HK-2 (cell line): ENCODE data around the gene NTRK3.

Experiments
- DNase-seq: peaks from one replicate; pipeline ENCODE4 v3.0.0-alpha.2; 2018; ENCODE audit not compliant: unreplicated experiment

Gene NTRK3

DNA sequence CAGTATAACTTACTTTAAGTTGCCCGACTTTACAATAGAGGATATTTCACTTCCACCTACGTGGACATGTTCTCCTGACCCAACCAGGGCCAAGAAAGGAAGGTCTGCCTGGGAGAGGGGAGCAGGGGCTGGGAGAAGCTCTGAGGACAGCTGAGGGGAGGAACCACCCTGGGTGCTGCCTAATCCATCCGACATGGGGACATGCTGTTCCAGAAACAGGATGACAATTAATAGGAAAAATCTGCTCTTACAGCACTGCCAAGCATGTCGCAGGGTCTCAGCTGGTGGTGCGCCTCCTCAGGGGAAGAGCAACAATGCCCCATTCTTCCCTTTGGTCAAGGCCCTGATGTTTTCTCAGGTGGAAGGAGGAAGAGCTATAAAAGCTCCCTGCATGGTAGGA is 132.3 kb downstream of the NTRK3 start:
- no peak for DNase-seq

DNA sequence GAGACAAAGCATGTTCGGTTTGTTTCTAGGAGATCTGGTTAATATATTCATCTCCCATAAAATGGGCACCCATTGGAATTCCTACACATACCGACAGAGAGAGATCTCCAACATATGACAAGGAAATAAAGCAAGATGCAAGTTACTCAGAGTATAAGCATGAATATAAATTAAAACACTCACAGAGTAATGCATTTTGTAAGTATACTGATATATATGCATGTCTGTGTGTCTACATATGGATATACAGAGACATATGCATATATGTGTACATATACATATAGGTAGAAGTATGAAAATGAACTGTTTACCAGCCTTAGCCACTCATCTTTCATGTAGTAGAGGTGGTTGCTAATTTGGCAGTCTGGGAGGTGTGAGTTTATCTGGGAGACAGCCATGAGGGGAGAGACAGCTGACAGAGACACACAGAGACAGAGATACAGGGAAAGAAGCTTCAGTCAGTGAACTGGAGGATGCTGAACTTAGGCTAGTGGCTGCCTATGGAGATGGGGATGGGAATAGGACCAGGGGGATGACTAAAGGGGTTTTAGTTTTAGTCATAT is 134.5 kb downstream of the NTRK3 start:
- no peak for DNase-seq

DNA sequence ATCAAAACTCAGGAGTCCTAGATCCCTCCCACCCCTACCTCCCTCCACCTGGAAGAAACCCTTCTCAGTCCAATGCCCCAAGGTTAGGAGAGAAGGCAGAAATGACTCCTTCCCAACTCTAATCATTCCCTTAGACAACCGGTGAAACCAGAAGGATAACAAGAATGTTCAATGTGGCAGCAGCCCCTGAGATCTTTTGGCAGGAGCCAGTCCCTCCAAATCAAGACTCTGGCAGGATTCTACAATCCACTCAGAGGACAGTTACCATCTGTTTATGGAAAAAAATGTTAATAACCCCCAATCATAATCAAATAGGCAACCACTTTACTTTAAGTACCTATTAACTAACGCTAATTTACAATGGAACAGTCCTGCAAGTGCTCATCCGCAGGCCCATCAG is 136.5 kb downstream of the NTRK3 start:
- DNase-seq, result no peak

DNA sequence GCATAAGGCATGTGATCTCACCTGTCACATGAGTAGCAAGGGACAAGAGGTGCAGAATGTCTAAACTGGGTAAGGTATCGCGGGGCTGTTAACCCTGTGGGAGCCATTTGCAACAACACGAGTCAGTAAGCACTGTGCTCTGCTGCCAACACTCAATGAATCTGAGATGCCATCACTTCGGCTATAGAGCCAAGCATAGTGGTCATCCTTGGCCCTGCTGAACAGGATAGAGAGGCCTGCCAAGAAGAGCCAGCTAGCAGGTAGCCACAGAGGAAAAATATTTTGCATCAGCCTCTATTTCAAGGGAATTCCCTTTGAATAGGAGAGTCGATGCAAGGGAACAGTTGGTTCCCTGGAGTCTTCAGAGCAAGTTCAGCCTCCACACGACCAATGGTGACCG is 137.8 kb downstream of the NTRK3 start:
- DNase-seq, result no peak

DNA sequence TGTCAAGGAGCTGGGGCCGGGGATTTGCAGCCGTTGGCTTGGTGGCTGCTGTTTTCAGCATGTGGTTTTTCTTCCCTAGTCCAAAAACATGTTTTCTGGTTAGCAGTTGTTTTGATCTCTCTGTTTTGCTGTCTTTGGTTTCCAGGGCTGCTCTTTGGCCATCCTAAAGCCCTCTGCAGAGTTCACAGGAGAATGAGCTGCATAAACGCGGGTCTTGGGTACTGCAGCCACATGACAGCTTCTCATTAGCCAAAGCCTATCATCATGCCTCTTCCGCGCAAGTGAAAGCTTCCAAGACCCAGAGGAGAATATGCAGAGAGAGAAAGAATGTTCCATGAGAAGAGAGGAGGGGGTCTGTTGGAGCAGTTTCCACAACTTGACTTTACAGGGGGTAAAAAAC is 138.5 kb downstream of the NTRK3 start:
- DNase-seq, result no peak

DNA sequence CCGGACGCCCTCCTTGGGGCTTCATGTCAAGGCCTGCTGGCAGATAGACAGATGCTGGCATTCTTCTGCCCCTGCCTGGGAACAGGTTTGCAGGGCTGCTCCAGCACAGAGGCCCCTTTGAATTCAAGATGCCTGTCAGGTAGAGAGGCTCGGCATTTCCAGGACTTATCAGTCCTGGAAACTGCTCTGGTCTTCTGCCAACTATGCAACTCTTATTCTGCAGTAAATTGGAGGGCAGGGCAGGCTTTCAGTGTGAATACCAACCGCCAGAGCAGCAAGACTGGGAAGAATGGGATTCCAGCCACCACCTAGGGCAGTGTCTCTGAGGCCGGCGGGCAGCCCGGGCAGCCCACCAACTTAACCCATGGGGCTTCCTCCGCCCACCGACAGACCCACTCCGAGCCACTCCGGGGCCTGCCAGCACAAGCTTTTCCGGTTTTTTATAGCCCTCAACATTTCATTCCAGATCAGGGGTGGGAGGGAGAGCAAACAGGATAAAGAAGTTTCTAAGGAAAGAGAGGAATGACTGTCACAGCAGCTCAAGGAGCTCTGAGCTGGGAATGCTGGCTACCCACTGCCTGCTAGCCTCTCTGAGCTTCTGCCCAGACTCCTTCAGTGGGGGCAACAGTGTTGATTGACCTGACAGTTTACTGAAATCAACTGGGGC is 140.9 kb downstream of the NTRK3 start:
- DNase-seq, result no peak

DNA sequence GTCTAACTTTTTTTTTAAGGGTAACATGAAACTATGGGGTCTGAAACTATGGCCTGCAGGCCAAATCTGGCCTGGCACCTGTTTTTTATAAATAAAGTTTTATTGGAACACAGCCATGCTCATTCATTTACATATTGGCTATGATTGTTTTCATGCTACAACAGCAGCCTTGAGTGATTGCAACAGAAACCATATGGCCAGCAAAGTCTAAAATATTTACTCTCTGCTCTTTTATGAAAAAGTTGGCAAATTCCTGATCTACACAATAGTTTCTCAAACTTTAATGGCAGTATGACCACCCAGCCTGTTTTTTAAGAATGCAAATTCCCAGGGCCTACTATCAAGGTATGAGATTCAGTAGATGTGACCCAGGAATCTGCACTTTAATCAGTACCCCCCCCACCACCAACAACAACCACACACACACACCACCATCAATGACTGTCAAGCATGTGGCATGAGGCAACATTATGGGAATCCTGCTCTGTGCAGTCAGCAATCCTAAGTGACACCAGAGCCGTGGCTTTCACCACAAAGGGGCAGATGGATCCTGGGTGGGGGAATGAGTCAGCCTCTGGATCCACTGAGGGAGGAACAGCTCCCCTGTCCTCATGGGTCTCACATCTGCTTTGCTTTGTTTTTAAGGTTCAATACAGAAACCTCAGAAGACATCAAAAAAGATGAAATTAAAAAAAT is 142.8 kb downstream of the NTRK3 start:
- no peak for DNase-seq

DNA sequence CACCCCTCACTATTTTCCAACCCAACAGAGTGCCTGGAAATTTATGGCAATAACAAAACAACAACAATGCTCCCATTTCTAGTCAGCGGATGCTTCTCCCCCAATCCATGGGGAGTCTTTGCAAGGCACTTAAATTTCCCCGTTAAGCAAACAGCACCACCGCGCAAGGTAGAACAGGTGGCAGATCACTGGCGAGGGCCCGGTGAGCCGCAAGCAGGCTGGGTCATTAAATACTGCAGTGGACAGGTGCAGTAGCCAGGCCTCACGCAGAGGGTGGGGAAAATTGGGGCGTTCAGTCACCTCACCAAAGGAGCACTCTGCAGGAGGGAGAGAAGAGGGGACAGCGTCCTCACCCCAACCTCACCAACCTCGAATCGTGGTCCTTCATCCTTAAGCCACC is 147.5 kb downstream of the NTRK3 start:
- DNase-seq, result no peak

DNA sequence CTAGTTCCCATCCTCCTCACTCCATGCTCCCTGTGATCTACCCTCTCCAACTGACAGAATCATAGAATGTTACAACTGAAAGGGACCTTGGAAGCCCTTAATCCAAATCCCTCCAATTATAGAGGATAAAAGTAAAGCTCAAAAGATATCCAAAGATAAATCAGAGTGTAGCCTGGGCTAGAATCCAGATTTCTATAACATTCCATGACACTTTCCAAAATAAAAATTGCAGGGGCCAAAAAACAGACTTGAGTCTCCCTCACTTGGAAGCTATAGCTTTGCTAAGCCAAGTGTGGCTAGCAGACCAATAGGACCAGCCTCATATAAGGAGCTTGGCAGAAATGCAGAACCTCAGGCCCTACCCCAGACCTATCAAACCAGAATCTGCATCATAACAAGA is 148.1 kb downstream of the NTRK3 start:
- DNase-seq, result no peak

DNA sequence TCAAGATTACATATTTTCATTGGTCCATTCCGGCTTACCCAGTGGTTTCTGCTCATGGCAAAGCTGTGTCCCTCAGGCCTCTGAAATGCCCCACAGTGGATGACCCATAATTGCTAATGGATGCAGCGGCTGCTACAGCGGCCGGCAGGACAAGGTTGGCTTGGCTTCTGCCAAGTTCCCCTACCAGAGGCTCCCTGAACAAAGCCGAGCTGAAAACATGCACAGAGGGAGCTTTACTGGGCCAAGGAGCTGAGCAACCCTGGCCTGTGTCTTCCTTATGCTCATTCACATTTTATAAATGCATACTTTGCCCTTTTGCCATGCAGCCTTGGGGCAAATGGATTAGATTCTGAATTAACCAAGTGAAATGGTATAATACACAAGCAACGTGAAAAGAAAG is 150.5 kb downstream of the NTRK3 start:
- no peak for DNase-seq

DNA sequence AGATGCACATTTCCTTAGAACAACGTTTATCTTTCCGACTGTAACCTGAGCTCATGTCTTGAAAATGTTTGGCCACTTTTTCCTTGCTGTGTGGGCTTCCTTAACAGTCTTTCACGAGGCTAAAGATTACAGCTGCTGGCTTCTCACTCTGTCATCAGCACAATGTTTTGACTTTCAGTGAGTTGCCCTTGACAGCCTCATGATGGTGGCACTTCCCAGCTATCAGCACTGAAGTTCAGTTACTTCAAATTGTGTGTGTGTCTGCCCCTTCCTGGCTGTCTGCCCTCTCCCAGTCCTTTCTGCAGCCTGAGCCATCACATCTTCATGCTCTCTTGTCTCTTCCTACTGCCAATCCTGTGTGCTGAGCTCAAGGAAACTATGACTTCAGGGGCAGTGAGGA is 152.2 kb downstream of the NTRK3 start:
- DNase-seq, result no peak

DNA sequence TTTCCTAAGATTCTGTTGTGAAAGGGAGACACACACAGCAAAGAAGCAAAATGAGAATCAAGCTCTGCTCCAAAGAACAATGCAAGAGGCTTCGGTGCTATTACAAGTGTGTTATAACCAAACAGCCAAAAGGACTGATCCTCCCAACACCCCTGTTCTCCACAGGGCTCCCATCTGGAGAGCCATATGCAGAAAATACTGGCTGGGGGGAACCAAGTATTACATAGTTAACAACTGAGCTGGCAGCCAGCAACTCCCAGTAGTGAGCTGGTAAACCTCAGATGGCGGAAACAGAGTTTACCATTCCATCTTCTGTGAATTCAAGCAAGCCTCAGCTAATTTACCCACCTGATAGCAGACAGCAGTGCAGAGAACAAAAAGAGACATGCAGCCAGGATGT is 156.4 kb downstream of the NTRK3 start:
- no peak for DNase-seq

DNA sequence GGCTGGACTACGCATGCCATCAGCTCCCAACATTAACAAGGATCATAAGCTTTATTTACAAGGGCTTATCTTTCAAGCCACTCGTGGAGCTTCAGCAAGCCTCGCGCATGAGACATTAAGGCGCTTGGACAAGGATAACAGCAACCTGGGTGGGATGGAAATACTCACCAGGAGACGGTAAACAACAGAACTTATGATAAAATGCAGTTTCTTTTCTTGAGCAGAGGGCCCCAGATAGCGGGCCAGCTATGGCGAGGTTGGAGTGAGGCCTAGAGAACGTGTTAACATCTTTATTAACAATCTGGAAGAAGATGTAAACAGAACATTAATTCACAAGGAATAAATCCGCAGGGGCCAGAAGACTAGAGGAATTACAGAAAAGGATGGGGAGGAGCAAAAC is 158.2 kb downstream of the NTRK3 start:
- DNase-seq, result no peak

DNA sequence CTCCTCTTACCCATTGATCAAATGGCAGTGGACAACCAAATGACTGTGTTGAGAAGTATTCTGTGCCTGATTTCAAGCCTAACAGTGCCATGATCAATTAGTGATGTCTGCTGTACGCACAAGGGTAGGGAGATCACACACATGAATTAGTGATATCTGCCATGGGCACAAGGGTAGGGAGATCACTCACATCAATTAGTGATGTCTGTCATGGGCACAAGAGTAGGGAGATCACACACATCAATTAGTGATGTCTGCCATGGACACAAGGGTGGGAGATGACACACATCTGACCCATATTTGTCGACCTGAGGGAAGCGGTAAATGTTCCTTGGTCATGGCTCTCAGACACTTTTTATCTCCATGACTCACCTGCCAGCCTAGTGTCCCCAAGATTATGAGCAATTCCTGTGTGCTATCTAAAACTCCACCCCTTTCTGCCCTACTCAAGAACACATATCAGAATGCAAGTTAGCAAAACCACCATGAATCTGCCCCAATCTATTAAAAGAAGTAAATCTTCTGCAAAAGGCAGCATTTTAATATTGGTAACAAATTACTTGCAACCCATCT is 165.0 kb downstream of the NTRK3 start:
- no peak for DNase-seq

DNA sequence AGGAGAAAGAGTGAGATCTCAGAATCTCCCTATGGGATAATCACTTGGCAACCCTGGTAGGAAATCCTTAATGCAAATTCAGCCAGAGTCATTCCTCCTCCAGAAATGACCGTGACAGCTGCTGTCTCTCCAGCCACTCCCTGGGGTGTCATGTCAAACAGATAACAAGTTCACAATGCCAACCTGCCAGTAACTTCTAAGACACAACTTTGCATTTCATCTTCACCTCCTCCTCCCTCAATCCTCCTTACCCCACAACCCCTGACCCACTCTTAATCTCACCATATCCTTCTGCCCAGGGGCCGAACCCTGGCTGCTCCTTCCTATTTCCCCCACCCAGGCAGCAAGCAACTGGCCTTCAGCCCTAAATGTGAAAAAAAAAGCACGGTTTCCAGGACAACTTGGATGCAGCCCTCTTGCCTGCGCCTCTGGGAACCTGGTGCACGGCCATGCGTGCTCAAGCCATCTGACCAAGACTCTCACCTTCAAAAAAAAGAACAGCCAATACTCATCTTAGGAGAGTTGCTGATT is 166.0 kb downstream of the NTRK3 start:
- no peak for DNase-seq

DNA sequence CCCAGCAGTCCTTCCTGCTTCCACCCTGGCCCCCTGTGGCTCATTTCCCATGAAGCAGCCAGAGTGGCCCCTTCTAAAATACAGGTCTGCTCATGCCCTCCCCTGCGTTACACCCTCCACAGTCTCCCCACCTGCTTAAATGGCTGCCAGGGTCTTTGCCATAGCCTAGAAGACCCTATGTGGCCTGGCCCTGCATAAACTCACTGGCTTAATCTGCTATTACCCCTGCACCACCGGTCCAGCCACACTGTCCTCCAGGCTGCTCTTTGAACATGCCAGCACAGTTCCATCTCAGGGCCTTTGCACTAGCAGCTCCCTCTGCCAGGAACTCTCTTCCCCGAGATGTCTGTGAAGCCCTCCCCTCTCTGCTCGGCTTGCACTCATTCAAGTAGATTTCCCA is 166.8 kb downstream of the NTRK3 start:
- DNase-seq, result no peak

DNA sequence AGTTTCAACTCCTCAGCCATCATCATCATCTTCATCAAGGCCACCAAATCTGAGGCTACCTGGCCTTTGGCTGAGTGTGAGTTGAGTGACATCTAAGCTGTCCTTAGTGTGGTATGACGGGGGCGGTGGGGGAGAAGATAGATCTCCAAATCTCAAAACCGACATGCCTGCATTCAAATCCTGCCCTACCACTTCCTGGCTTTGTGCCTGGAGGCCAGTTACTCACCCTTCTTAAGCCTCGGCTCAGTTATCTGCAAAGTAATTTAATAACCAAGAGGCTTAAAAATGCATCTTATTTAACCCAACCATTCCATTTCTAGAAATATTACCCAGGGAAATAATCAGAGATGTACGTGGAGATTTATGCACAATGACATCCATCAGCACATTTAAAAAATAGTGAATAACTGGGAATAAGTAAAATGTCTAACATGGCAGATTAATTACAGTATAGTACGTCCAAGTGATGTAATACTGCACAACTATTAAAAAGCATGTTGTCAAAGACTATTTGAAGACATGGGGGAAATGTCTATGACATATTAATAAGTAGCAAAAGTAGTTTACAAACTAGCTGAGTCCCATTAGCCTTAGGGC is 167.4 kb downstream of the NTRK3 start:
- DNase-seq, result no peak

DNA sequence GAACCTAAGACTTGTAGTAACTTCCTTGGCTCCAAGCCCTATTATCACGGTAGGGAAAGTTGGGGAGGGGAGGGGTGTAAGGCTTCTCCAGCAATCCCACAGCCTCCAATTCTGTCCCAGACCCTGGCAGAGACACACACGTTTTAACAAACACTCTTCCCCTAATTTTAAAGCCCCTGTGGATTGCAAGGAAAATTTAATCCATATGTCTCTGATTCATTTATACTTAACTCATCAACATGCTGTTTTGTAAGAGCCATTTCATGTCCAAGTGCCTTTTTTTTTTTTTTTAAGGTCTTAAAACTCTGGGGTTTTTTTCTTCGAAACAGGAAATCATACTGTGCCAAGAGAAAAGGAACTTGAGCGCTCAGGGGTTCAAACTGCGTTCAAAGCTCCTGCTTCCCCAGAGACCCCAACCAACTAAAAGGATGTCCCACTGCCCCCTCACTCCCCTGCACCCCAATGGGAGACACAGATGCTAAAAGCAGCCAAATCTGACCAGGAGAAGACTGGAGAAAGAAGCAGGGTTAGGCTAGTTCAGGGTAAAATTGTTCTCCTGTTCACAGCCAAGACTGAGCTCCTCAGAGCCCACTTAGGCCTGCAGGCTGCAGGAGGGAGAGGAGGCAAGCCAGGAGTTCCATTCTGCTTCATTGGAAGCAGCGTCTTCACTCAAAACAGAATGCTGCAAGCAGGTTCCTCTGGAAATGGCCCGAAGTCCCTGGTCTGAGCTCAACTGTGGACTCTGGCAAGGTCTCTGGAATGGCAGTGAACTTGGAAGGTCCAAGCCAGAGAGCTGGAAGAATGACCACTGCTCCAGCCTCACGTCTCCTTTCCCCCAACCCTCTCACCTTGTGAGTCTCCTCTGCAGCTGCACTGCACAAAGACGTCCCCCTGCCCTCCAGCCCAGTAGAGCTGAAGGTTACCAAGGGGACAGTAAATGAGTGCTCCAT is 172.5 kb downstream of the NTRK3 start:
- DNase-seq, result no peak

DNA sequence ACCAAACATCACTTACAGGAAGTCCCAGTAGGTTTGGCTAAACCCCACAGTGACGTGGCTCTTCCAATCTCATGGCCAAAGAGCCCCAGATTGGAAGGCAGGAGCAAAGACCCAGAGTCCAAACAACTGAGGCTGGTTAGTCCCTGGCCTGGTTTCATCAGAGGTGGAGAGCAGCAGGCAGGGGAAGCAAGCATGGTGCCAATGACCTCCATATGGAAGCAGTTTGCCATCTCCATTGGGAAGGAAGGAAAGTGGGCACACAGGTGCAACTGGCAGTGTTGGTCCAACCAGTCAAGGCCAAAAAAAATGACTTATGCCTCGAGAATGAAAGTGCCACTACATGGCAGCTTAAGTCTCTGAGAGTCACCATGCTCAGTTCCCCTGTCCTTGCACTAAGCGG is 175.9 kb downstream of the NTRK3 start:
- no peak for DNase-seq

DNA sequence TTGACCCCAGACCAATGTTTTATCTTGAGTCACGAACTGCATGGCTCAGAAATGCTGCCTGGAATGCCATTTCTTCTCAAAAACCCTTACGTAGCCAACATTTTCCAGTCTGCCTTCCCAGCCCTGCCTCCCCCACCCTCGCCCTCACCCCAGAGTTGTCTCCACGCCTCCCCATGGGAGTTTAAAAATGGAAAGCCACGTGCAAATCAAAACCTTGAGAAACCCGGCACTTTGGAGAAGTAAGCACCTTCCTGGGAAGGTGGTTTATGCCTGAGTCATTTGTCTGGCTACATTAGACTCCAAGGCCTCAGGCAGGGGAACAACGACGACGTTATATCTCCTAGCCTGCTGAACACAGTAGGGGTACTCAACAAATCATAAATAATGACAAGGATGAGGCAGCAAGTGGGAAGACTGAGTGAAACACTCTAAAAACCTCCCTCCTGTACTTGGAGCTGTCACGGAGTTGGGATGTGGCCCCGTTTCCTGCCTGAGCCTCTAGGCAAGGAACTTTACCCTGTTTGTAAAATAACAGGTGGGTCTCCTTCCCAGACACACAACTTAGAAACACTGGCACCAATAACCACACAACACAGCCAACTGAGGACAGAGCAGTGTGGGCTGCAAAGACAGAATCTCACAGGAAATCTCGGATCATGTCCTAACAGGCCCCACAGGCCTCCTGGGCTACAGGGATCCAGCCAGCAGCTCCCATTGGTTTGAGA is 179.1 kb downstream of the NTRK3 start:
- no peak for DNase-seq

DNA sequence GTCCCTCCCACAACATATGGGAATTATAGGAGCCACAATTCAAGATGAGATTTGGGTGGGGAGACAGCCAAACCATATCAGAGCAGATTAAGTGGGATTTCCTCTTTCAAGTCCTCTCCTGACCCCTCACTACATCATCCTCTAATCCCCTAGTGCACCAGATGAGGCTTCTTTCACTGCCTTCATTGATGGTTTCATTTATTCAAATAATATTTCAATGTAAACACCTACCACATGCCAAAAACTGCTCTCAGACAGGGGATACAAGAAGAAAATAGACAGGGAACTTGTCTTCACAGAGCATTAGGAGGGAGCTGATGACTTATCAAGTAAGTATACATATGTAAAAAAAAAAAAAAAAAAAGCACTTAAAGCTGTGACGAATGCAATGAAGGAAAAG is 180.2 kb downstream of the NTRK3 start:
- DNase-seq, result no peak
